ENCODE results near the gene ZIK1.

The ZIK1 gene

GRCh38 chr19:57611113-57611512 is 27.2 kb downstream of the ZIK1 start:
- TF ChIP-seq CTCF (IDR thresholded peaks at IDR 0.05; ENCODE audit: extremely low read depth, missing control alignments), result no peak
- DNase-seq (ENCODE audit: low spot score), result no peak

GRCh38 chr19:57613941-57614743 is 30.2 kb downstream of the ZIK1 start, which contains the start of gene ZNF134:
ZNF134 (plus strand) TSS chr19:57614242; CDS start chr19:57619469, 5,227 bp downstream.
- DNase-seq (ENCODE audit: low spot score), result peak; percentile 96
- TF ChIP-seq CTCF (IDR thresholded peaks at IDR 0.05; ENCODE audit: extremely low read depth, missing control alignments), result no peak

- no peak for TF ChIP-seq CTCF (IDR thresholded peaks at IDR 0.05; ENCODE audit: extremely low read depth, missing control alignments)
- DNase-seq (ENCODE audit: low spot score), result no peak
These were observed 31.4 kb downstream of the ZIK1 start for GRCh38 chr19:57615346-57615745.

GRCh38 chr19:57620673-57621348 is 36.9 kb downstream of the ZIK1 start:
- DNase-seq (ENCODE audit: low spot score), result no peak
- TF ChIP-seq CTCF (IDR thresholded peaks at IDR 0.05; ENCODE audit: extremely low read depth, missing control alignments), result no peak

GRCh38 chr19:57623091-57623490 is 39.1 kb downstream of the ZIK1 start:
- TF ChIP-seq CTCF (IDR thresholded peaks at IDR 0.05; ENCODE audit: extremely low read depth, missing control alignments), result no peak
- no peak for DNase-seq (ENCODE audit: low spot score)

GRCh38 chr19:57632987-57633831 is 49.3 kb downstream of the ZIK1 start, which contains the start of gene ZNF211:
ZNF211 (plus strand) TSS chr19:57633168; CDS start chr19:57633347, 179 bp downstream.
- DNase-seq (ENCODE audit: low spot score), result peak; percentile 92
- no peak for TF ChIP-seq CTCF (IDR thresholded peaks at IDR 0.05; ENCODE audit: extremely low read depth, missing control alignments)
